ENCODE data around the gene NUDT7. TPM values are rescaled to one million over a fixed set of nuclear protein-coding genes. Genes with fewer than 3 reads are reported as not detected.

The NUDT7 gene
- total RNA-seq, 1 experiment from 2014 or later = 1.2 TPM

- intact Hi-C loops (cut with micrococcal nuclease; ENCODE audit: unreplicated experiment) = no loop called here
Observed at GRCh38 chr16:77745972-77746371, 23.7 kb downstream of the NUDT7 start.

GRCh38 chr16:77748421-77749005, 26.2 kb downstream of the NUDT7 start:
- DNase-seq (ENCODE audit: low spot score) = no peak
- Histone ChIP-seq H3K36me3 (ENCODE audit: insufficient read depth, low read length, poor library complexity, severe bottlenecking) (no peaks in the 10 kb centered on the region), H3K27ac (ENCODE audit: low read depth, low read length, poor library complexity, severe bottlenecking) (no peak overlapping the region), H3K27me3 (replicated peaks; ENCODE audit: insufficient read depth, low read depth, low read length, poor library complexity) (no peaks in the 10 kb centered on the region), H3K4me3 (ENCODE audit: low read depth, low read length, poor library complexity, severe bottlenecking) (no peak overlapping the region), H3K9me3 (ENCODE audit: low read depth, low read length, poor library complexity, severe bottlenecking) (no peaks in the 10 kb centered on the region), H3K4me1 (ENCODE audit: insufficient read depth, low read length, poor library complexity, severe bottlenecking) (no peaks in the 10 kb centered on the region)
- no TSS peak for BruUV-seq (replicated peaks)
- intact Hi-C loops (cut with micrococcal nuclease; ENCODE audit: unreplicated experiment) = no loop called here
- ChIA-PET CTCF (no interaction called here), POLR2A (ENCODE audit: low non-redundant PET) (no interaction called here)
- TF ChIP-seq CTCF (conservative IDR thresholded peaks at IDR 0.05; ENCODE audit: low read depth, low read length) = no peak
- TF ChIP-seq EZH2 (IDR thresholded peaks at IDR 0.05; ENCODE audit: borderline replicate concordance, low read depth, low read length, poor library complexity, severe bottlenecking) = no peak

More at GRCh38 chr16:77745972-77746371, 23.7 kb downstream of the NUDT7 start:
- no peak overlapping the region for H3K4me3 ChIP-seq (ENCODE audit: low read depth, low read length, poor library complexity, severe bottlenecking)
- POLR2A ChIA-PET (ENCODE audit: low non-redundant PET) = no interaction called here
- BruUV-seq (replicated peaks) = no TSS peak
- no peak overlapping the region for H3K27ac ChIP-seq (ENCODE audit: low read depth, low read length, poor library complexity, severe bottlenecking)
- H3K27me3 ChIP-seq (replicated peaks; ENCODE audit: insufficient read depth, low read depth, low read length, poor library complexity) = no peaks in the 10 kb centered on the region
- no peaks in the 10 kb centered on the region for H3K9me3 ChIP-seq (ENCODE audit: low read depth, low read length, poor library complexity, severe bottlenecking)
- TF ChIP-seq CTCF (conservative IDR thresholded peaks at IDR 0.05; ENCODE audit: low read depth, low read length) (no peak), EZH2 (IDR thresholded peaks at IDR 0.05; ENCODE audit: borderline replicate concordance, low read depth, low read length, poor library complexity, severe bottlenecking) (no peak)
- no peaks in the 10 kb centered on the region for H3K4me1 ChIP-seq (ENCODE audit: insufficient read depth, low read length, poor library complexity, severe bottlenecking)
- CTCF ChIA-PET = no interaction called here
- DNase-seq (ENCODE audit: low spot score) = no peak
- H3K36me3 ChIP-seq (ENCODE audit: insufficient read depth, low read length, poor library complexity, severe bottlenecking) = no peaks in the 10 kb centered on the region

- H3K4me3 ChIP-seq (ENCODE audit: low read depth, low read length, poor library complexity, severe bottlenecking) = no peak overlapping the region
- POLR2A ChIA-PET (ENCODE audit: low non-redundant PET) = no interaction called here
- H3K36me3 ChIP-seq (ENCODE audit: insufficient read depth, low read length, poor library complexity, severe bottlenecking) = no peaks in the 10 kb centered on the region
- DNase-seq (ENCODE audit: low spot score) = no peak
- no peaks in the 10 kb centered on the region for H3K4me1 ChIP-seq (ENCODE audit: insufficient read depth, low read length, poor library complexity, severe bottlenecking)
- TF ChIP-seq EZH2 (IDR thresholded peaks at IDR 0.05; ENCODE audit: borderline replicate concordance, low read depth, low read length, poor library complexity, severe bottlenecking) (no peak), CTCF (conservative IDR thresholded peaks at IDR 0.05; ENCODE audit: low read depth, low read length) (no peak)
- no peak overlapping the region for H3K27ac ChIP-seq (ENCODE audit: low read depth, low read length, poor library complexity, severe bottlenecking)
- CTCF ChIA-PET = no interaction called here
- no peaks in the 10 kb centered on the region for H3K27me3 ChIP-seq (replicated peaks; ENCODE audit: insufficient read depth, low read depth, low read length, poor library complexity)
- BruUV-seq (replicated peaks) = no TSS peak
- intact Hi-C loops (cut with micrococcal nuclease; ENCODE audit: unreplicated experiment) = no loop called here
- H3K9me3 ChIP-seq (ENCODE audit: low read depth, low read length, poor library complexity, severe bottlenecking) = no peaks in the 10 kb centered on the region
Observed at GRCh38 chr16:77749415-77749814, 27.1 kb downstream of the NUDT7 start.

Data from A673 (cell line).